Activated naive CD4-positive, alpha-beta T cell treated with anti-CD3 and anti-CD28 coated beads, Interleukin-2, amount 10 ng/mL, durations not matched to agents 7 days and 5 days (primary cell): ENCODE measurements around the gene CCDC32.
"Not testable (repeated sequence)": the region's sequence is repeated elsewhere in the genome, so short reads cannot be mapped to it uniquely, and the experiment has no call there.

Experiments used
- CTCF ChIA-PET: fragments of 350-600 bp; sonication (Branson Sonifier 250); formaldehyde crosslinking; loops from one replicate; lab custom pipeline; 2021; ENCODE audit warnings: antibody characterized with exemption; lab: Charles Lee
- DNase-seq: peaks from one replicate; pipeline ENCODE4 v3.0.0-alpha.2; 2020
- H3K27ac Mint-ChIP-seq: one replicate; pipeline ENCODE4 v1.8.0; 2021; ENCODE audit warnings: mild to moderate bottlenecking, moderate library complexity, mixed read lengths
- H3K27me3 Mint-ChIP-seq: one replicate; pipeline ENCODE4 v1.8.0; 2021; ENCODE audit warnings: mild to moderate bottlenecking, mixed read lengths
- H3K36me3 Mint-ChIP-seq: one replicate; pipeline ENCODE4 v1.8.0; 2021; ENCODE audit warnings: mixed read lengths
- H3K4me1 Mint-ChIP-seq: one replicate; pipeline ENCODE4 v1.8.0; 2021; ENCODE audit warnings: mixed read lengths
- H3K4me3 Mint-ChIP-seq: one replicate; pipeline ENCODE4 v1.8.0; 2021; ENCODE audit warnings: mild to moderate bottlenecking, moderate library complexity, mixed read lengths
- H3K9me3 Mint-ChIP-seq: one replicate; pipeline ENCODE4 v1.8.0; 2021; ENCODE audit warnings: mixed read lengths

Gene CCDC32

DNA sequence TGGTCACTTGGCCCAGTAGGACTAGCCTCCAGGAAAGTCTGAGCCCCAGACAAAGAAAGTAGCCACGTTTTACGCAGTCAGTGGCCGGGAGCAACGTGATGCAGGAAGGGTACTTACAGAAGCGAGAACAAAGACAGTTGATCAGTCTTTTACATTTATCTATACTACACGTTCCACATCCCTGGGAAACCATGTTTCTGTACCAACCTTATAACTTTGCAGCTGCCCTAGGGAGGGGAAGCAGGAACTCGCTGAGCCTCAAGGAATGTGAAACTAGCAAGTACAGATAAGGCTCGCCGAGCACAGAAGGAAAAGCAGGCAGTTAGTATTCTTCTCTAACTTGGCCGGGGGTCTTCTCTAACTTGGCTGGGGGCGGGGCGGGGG, 25.8 kb upstream of the CCDC32 start:
- peaks cover 3% of the 10 kb centered on the region for H3K36me3 Mint-ChIP-seq
- H3K4me3 Mint-ChIP-seq, result peak overlapping the region; percentile 63
- H3K27me3 Mint-ChIP-seq, result peaks cover 21% of the 10 kb centered on the region
- no peak overlapping the region for H3K27ac Mint-ChIP-seq
- CTCF ChIA-PET, result interaction anchor here (0.9 to 1.7 kb wide), 6 partner anchors 10 to 191 kb away, joined by 3 to 11 read pairs (median 3); partner anchors contain the start of gene RPUSD2
- no peak for DNase-seq
- no peaks in the 10 kb centered on the region for H3K9me3 Mint-ChIP-seq
- peaks cover 30% of the 10 kb centered on the region for H3K4me1 Mint-ChIP-seq

GRCh38 chr15:40584191-40584590, 19.3 kb upstream of the CCDC32 start:
- Mint-ChIP-seq H3K4me1 (peaks cover 6% of the 10 kb centered on the region), H3K36me3 (no peaks in the 10 kb centered on the region), H3K9me3 (no peaks in the 10 kb centered on the region), H3K27ac (no peak overlapping the region), H3K27me3 (peaks cover 19% of the 10 kb centered on the region), H3K4me3 (no peak overlapping the region)
- CTCF ChIA-PET, result no interaction called here
- no peak for DNase-seq

DNA sequence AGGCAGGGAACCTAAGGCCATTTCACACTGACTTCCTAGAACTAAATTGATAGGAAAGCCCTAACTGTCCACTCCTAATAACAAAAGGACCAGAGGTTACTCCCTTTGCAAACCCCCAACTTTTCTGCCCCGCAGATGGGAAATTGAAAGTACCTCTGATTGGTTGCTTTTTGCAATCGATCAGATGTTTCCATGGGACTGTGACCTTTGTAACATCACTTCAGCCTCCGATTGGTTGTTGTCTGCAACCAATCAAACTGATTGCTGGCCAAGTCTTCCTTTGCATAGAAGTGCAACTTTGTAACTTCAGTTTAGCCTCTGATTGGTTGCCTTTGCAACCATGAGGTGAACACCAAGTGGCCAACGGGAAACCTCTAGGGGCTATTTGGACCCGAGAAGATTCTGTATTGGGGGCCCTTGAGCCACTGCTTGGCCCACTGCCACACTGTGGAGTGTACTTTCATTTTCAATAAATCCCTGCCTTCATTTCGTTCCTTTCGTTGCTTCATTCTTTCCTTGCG, 17.9 kb upstream of the CCDC32 start:
- CTCF ChIA-PET, result interaction anchor here (0.6 kb wide), 1 partner anchor 9 kb away, joined by 3 read pairs; no protein-coding TSS in a partner anchor
- Mint-ChIP-seq H3K27me3 (peaks cover 15% of the 10 kb centered on the region), H3K9me3 (no peaks in the 10 kb centered on the region), H3K4me1 (peaks cover 6% of the 10 kb centered on the region), H3K27ac (no peak overlapping the region), H3K36me3 (no peaks in the 10 kb centered on the region), H3K4me3 (no peak overlapping the region)
- DNase-seq, result no peak

- H3K4me1 Mint-ChIP-seq, CTCF ChIA-PET, H3K9me3 Mint-ChIP-seq, H3K27ac Mint-ChIP-seq, H3K27me3 Mint-ChIP-seq, DNase-seq, H3K4me3 Mint-ChIP-seq, H3K36me3 Mint-ChIP-seq: not testable (repeated sequence)
Measured at GRCh38 chr15:40581796-40582195, 17.0 kb upstream of the CCDC32 start.

DNA sequence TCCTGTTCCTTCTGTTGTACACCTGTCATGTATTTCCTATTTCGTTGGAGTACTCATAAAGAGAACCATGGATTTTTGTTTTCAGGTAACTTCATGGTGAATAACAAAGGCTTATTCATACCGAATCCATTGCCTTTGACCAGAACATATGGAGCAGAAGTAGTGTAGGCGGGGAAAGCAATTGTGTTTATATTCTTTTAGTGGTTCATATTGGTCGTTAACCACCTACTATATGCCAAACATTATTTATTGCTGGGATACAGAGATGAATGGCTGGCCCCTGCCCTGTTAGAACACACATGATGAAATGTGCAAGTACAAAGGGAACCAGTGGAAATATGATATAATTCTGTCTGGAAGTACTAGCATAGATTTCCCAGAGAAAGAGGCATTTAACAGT, 14.1 kb upstream of the CCDC32 start:
- H3K27me3 Mint-ChIP-seq, result no peaks in the 10 kb centered on the region

DNA sequence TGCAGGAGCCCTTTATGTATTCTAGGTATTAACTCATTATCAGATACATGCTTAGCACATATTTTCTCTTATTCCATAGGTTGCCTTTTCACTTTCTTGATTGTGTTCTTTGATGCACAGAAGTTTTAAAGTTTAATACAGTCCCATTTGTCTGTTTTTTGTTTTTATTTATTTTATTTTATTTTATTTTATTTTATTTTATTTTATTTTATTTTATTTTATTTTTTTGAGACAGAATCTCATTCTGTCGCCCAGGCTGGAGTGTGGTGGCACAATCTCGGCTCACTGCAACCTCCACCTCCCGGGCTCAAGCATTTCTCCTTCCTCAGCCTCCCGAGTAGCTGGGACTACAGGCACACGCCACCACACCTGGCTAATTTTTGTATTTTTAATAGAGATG, 12.1 kb upstream of the CCDC32 start:
- not testable (repeated sequence) for H3K27ac Mint-ChIP-seq, H3K27me3 Mint-ChIP-seq, H3K4me1 Mint-ChIP-seq, DNase-seq, H3K4me3 Mint-ChIP-seq, H3K9me3 Mint-ChIP-seq
- peaks cover 24% of the 10 kb centered on the region for H3K36me3 Mint-ChIP-seq
- CTCF ChIA-PET, result interaction anchor here (1.3 to 1.6 kb wide), 2 partner anchors 12 to 13 kb away, joined by 4 read pairs; partner anchors contain the start of gene CCDC32

More for the DNA sequence above, 14.1 kb upstream of the CCDC32 start:
- H3K36me3 Mint-ChIP-seq, result peaks cover 12% of the 10 kb centered on the region
- no peak overlapping the region for H3K4me3 Mint-ChIP-seq
- no peaks in the 10 kb centered on the region for H3K9me3 Mint-ChIP-seq
- no peak for DNase-seq
- peaks cover 6% of the 10 kb centered on the region for H3K4me1 Mint-ChIP-seq
- CTCF ChIA-PET, result no interaction called here
- H3K27ac Mint-ChIP-seq, result no peak overlapping the region

- CTCF ChIA-PET, result interaction anchor here (1.6 kb wide), 1 partner anchor 10 kb away, joined by 4 read pairs; the partner anchor contains the start of gene CCDC32
- no peak for DNase-seq
- H3K36me3 Mint-ChIP-seq, result peaks cover 24% of the 10 kb centered on the region
- H3K27ac Mint-ChIP-seq, result no peak overlapping the region
- peaks cover 13% of the 10 kb centered on the region for H3K4me1 Mint-ChIP-seq
- no peaks in the 10 kb centered on the region for H3K27me3 Mint-ChIP-seq
- no peak overlapping the region for H3K4me3 Mint-ChIP-seq
- no peaks in the 10 kb centered on the region for H3K9me3 Mint-ChIP-seq
Measured at GRCh38 chr15:40575113-40575512, 10.3 kb upstream of the CCDC32 start.

GRCh38 chr15:40569129-40569953, 4.5 kb upstream of the CCDC32 start, which contains the start of gene RPUSD2:
TSS of gene RPUSD2 (plus strand) at chr15:40569299. CDS start at chr15:40569338, 39 bp downstream.
- peak; percentile 96 for DNase-seq
- CTCF ChIA-PET, result interaction anchor here (1.2 to 1.7 kb wide), 3 partner anchors 20 to 326 kb away, joined by 3 to 11 read pairs (median 4); partner anchors contain the start of gene RAD51
- peaks cover 14% of the 10 kb centered on the region for H3K36me3 Mint-ChIP-seq
- H3K4me1 Mint-ChIP-seq, result peaks cover 49% of the 10 kb centered on the region
- H3K4me3 Mint-ChIP-seq, result peak within 1 kb of the TSS; percentile 95
- peaks cover 18% of the 10 kb centered on the region for H3K27me3 Mint-ChIP-seq
- H3K9me3 Mint-ChIP-seq, result no peaks in the 10 kb centered on the region
- H3K27ac Mint-ChIP-seq, result peak within 1 kb of the TSS; percentile 97

DNA sequence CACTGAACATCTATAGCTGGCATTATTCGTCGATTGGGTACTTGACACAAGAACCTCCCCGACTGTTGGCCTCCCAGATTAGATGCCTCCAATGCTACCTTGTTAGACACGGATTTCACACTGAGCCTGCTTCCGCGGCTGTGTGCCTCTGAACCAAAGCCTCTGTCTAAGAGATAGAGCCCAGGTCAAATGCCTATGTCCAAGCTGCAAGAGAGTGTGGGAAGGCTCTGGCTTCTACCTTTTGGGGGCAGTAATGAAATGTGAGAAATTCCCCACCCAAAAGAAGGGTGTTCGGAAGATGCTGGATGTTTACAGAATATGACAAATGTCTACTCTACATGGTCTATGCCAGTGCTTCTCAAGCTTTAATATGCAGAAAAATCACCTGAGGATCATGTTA, 2.3 kb upstream of the CCDC32 start:
- Mint-ChIP-seq H3K27me3 (peaks cover 18% of the 10 kb centered on the region), H3K27ac (peak overlapping the region; percentile 37)
- CTCF ChIA-PET, result interaction anchor here (1.2 kb wide), 2 partner anchors 24 to 47 kb away, joined by 3 read pairs; no protein-coding TSS in a partner anchor

GRCh38 chr15:40565333-40566238, 744 bp upstream of the CCDC32 start:
- Mint-ChIP-seq H3K4me1 (peaks cover 62% of the 10 kb centered on the region), H3K9me3 (no peaks in the 10 kb centered on the region)
- CTCF ChIA-PET, result interaction anchor here (1.0 to 1.4 kb wide), 2 partner anchors 10 to 217 kb away, joined by 3 to 4 read pairs; no protein-coding TSS in a partner anchor

More for the DNA sequence above, 2.3 kb upstream of the CCDC32 start:
- H3K4me3 Mint-ChIP-seq, result no peak overlapping the region
- DNase-seq, result no peak
- H3K9me3 Mint-ChIP-seq, result no peaks in the 10 kb centered on the region
- H3K36me3 Mint-ChIP-seq, result no peaks in the 10 kb centered on the region
- H3K4me1 Mint-ChIP-seq, result peaks cover 63% of the 10 kb centered on the region

GRCh38 chr15:40563426-40563825, 1.4 kb downstream of the CCDC32 start:
- Mint-ChIP-seq H3K27ac (no peak overlapping the region), H3K4me1 (peaks cover 59% of the 10 kb centered on the region)
- CTCF ChIA-PET, result no interaction called here

More at GRCh38 chr15:40565333-40566238, 744 bp upstream of the CCDC32 start:
- Mint-ChIP-seq H3K27me3 (peaks cover 18% of the 10 kb centered on the region), H3K27ac (peak overlapping the region; percentile 95), H3K4me3 (peak overlapping the region; percentile 96), H3K36me3 (peaks cover 5% of the 10 kb centered on the region)
- no peak for DNase-seq

GRCh38 chr15:40562691-40563090, 2.2 kb downstream of the CCDC32 start:
- peaks cover 18% of the 10 kb centered on the region for H3K27me3 Mint-ChIP-seq
- H3K36me3 Mint-ChIP-seq, result peaks cover 17% of the 10 kb centered on the region
- peak overlapping the region; percentile 18 for H3K4me3 Mint-ChIP-seq
- peaks cover 57% of the 10 kb centered on the region for H3K4me1 Mint-ChIP-seq
- H3K9me3 Mint-ChIP-seq, result no peaks in the 10 kb centered on the region
- no peak for DNase-seq
- no peak overlapping the region for H3K27ac Mint-ChIP-seq
- CTCF ChIA-PET, result no interaction called here

More at GRCh38 chr15:40563426-40563825, 1.4 kb downstream of the CCDC32 start:
- DNase-seq, result no peak
- peaks cover 15% of the 10 kb centered on the region for H3K36me3 Mint-ChIP-seq
- peaks cover 18% of the 10 kb centered on the region for H3K27me3 Mint-ChIP-seq
- peak overlapping the region; percentile 57 for H3K4me3 Mint-ChIP-seq
- H3K9me3 Mint-ChIP-seq, result no peaks in the 10 kb centered on the region

DNA sequence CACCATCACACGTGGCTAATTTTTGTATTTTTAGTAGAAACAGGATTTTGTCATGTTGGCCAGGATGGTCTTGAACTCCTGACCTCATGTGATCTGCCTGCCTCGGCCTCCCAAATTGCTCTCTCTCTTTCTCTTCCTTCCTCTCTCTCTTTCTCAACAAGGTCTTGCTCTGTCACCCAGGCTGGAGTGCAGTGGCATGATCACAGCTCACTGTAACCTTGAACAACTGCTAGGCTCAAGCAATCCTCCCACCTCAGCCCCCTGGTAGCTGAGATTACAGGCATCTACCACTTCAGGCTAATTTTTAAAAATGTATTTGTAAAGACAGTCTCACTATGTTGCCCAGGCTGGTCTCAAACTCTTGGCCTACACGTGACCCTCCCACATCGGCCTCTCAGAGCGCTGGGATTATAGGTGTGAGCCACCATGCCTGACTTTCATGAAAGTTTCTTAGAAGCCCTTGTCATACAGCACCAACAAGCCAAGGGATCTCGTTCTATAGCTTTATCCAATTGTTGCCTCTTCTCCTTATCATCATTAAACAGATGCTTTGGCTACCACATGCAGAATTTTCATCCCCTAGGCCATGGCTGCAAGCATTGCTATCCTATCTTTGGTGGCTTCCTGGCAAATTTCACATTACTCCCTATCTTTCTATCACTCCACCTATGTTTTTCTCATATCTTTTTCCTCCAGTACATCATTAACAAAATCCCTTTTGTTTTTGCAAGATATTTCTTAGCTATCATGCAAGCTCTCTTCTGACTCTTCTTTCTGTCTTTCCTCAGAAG, 5.7 kb downstream of the CCDC32 start:
- Mint-ChIP-seq H3K9me3 (no peaks in the 10 kb centered on the region), H3K27me3 (no peaks in the 10 kb centered on the region), H3K36me3 (peaks cover 44% of the 10 kb centered on the region), H3K4me1 (peaks cover 34% of the 10 kb centered on the region), H3K4me3 (no peak overlapping the region), H3K27ac (no peak overlapping the region)
- no peak for DNase-seq
- CTCF ChIA-PET, result no interaction called here
